Stimulated activated CD4-positive, alpha-beta T cell treated with anti-CD3 and anti-CD28 coated beads, Interleukin-1b, Interleukin-23, amount 100 ng/mL, for 1 hour (primary cell): Measurements from ENCODE around the gene CCDC81.
"Not testable (repeated sequence)": the region's sequence is repeated elsewhere in the genome, so short reads cannot be mapped to it uniquely, and the experiment has no call there.

Source experiments
- DNase-seq, 2 donors: peaks; one replicate each; pipeline ENCODE4 v3.0.0-alpha.2; 2020; ENCODE audit warnings: low read depth in 2 of 2

The CCDC81 gene

GRCh38 chr11:86388198-86388597 lies 13.5 kb downstream of the CCDC81 start:
- no peak for DNase-seq

- DNase-seq = no peak
Measured at GRCh38 chr11:86390487-86390886, 15.8 kb downstream of the CCDC81 start.

GRCh38 chr11:86395061-86395551 lies 20.4 kb downstream of the CCDC81 start:
- DNase-seq = no peak

GRCh38 chr11:86396396-86396795 lies 21.7 kb downstream of the CCDC81 start:
- no peak for DNase-seq

GRCh38 chr11:86397351-86397750 lies 22.7 kb downstream of the CCDC81 start:
- DNase-seq = no peak

GRCh38 chr11:86398106-86398505 lies 23.4 kb downstream of the CCDC81 start:
- DNase-seq = no peak

GRCh38 chr11:86403458-86403857 lies 28.8 kb downstream of the CCDC81 start:
- DNase-seq = no peak

- DNase-seq = no peak
Measured at GRCh38 chr11:86408845-86409244, 34.2 kb downstream of the CCDC81 start.

- DNase-seq = no peak
Measured at GRCh38 chr11:86414032-86414431, 39.3 kb downstream of the CCDC81 start.

- no peak for DNase-seq
Measured at GRCh38 chr11:86415026-86415425, 40.3 kb downstream of the CCDC81 start.

GRCh38 chr11:86416494-86416893 lies 41.8 kb downstream of the CCDC81 start:
- no peak for DNase-seq

GRCh38 chr11:86416951-86417350 lies 42.3 kb downstream of the CCDC81 start:
- not testable (repeated sequence) for DNase-seq

- DNase-seq = no peak
Measured at GRCh38 chr11:86418106-86418505, 43.4 kb downstream of the CCDC81 start.

GRCh38 chr11:86418513-86418912 lies 43.8 kb downstream of the CCDC81 start:
- no peak for DNase-seq

- DNase-seq = no peak
Measured at GRCh38 chr11:86418917-86419316, 44.2 kb downstream of the CCDC81 start.

GRCh38 chr11:86421946-86422345 lies 47.3 kb downstream of the CCDC81 start:
- DNase-seq = no peak

GRCh38 chr11:86422371-86422770 lies 47.7 kb downstream of the CCDC81 start:
- no peak for DNase-seq

GRCh38 chr11:86423488-86423887 lies 48.8 kb downstream of the CCDC81 start:
- not testable (repeated sequence) for DNase-seq

- no peak for DNase-seq
Measured at GRCh38 chr11:86427441-86427840, 52.8 kb downstream of the CCDC81 start.

GRCh38 chr11:86431258-86431657 lies 56.6 kb downstream of the CCDC81 start:
- no peak for DNase-seq

GRCh38 chr11:86433361-86434095 lies 58.8 kb downstream of the CCDC81 start:
- not testable (repeated sequence) for DNase-seq

GRCh38 chr11:86435711-86436110 lies 61.0 kb downstream of the CCDC81 start:
- DNase-seq = no peak

- DNase-seq = no peak
Measured at GRCh38 chr11:86438685-86439084, 64.0 kb downstream of the CCDC81 start.

- DNase-seq = no peak
Measured at GRCh38 chr11:86440305-86440716, 65.6 kb downstream of the CCDC81 start.
